NCI-H146 treated with DMSO at 0.1 percent for 48 hours (cell line): ENCODE data around the gene ADGRG3.
A peak's percentile ranks its signal among the peaks of the same experiment; 100 is the strongest.

Source experiments
- DNase-seq: peaks from one replicate; lab custom pipeline; 2025; ENCODE audit not compliant: unreplicated experiment; lab: John Stamatoyannopoulos, UW

ADGRG3 gene

DNA sequence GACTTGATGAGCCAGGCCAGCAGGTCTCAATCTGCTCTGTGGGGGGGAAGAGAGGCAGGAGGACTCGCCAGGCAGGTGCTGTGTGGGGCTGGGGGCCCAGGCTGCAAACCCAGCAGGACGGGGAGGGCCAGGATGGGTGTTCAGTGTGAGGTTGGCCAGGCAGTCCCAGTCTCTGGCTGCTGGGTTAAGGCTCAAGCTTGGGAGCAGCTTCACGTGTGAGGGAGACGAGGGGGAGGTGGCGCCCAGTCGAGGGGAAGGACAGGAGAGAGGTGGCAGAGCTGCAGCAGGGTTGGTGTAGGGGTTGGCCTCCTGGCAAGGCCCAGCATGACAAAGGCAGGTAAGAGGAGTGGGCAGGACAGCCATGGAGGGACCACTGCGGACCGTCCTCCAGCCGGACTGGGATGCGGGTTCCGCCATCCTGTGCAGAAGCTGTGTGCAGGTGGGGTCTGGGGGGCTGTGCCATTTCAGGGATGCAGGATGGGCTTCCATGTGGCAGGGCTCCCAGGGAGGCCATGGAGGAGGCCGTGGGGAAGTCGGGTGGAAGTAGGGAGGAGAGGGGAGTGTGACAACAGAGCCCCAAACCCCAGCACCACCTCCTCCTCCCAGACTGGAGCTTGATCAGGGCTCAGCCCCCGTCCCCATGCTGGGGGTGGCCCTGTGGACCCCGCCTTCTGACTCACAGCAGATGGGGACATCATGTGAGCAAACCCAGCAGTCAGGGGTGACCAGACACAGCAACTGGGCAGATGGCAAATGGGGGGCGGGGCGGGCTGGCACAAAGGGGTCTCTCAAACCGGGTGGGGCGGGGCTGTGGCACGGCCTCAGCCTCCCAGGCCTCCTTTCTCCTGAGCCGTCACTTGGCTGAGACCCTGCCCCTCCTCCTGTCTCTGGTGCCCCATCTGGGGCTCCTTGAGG is 36.9 kb upstream of the ADGRG3 start:
- no peak for DNase-seq

DNA sequence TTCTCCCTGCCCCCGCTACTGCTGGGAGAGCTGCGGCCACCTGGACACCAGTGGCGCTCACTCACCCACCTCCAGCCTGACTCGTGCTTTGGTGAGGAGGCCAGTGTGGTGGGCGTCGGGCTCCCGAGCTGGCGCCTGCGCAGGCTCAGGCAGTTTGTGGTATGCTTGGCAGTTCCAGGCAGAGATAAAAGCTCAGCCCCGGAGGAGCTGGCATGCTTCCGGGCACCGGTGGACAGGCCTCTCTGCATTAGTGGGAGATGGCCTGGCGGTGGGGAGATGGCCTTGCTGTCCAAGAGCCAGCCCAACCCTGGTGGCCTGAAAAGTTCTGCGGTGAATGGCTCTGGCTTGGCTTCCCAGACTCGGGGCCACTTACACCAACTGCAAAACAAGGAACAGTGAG is 35.5 kb upstream of the ADGRG3 start:
- no peak for DNase-seq

DNA sequence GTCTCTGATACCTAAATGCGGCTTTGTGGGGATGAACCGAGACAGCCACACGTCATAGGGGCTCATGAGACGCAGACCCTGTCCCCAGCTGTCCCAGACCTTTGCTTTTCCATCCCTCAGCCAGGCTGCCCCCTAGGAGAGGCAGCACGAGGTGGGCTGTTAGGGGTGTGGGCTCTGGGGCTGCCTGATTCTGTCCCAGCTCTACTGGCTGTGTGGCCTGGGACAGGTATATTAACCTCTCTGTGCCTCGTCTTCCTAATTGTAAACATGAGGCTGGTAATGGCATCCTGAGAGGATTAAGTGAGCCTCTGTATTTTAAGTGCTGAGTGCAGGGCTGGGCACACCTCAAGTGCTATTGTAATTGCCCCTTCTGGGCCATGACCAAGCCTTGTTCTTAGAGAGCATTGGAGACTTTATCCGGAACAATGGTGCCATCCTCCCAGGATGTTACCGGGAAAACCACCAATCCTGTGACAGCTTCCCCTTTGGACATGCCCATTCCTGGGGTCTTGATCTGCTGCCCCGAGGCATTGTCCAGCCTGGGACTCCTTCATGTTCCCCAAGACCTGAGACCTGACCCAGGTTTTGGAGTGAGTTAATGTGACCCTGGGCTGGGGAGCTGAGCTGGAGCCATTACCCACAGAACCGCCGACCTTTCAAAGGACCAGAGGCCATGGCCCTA is 34.6 kb upstream of the ADGRG3 start:
- DNase-seq: no peak

DNA sequence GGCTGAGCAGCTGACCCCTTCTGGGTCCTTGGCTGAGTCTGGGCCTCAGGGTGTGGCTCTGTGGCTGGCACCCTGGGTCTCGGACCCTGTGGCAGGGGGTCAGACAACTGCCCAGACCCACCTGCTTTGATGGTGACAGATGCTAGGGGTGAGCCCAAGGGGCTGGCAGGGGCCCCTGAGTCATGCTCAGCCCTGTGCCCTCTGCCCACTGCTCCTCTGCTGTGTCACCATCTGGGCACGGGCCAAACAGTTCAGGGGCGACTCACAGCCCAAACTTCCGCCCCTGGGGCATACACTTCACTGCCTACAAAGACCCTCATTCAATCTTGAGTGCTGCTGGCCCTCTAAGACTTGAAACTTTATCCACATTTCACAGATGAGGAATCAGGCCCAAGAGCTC is 33.9 kb upstream of the ADGRG3 start:
- DNase-seq: no peak

DNA sequence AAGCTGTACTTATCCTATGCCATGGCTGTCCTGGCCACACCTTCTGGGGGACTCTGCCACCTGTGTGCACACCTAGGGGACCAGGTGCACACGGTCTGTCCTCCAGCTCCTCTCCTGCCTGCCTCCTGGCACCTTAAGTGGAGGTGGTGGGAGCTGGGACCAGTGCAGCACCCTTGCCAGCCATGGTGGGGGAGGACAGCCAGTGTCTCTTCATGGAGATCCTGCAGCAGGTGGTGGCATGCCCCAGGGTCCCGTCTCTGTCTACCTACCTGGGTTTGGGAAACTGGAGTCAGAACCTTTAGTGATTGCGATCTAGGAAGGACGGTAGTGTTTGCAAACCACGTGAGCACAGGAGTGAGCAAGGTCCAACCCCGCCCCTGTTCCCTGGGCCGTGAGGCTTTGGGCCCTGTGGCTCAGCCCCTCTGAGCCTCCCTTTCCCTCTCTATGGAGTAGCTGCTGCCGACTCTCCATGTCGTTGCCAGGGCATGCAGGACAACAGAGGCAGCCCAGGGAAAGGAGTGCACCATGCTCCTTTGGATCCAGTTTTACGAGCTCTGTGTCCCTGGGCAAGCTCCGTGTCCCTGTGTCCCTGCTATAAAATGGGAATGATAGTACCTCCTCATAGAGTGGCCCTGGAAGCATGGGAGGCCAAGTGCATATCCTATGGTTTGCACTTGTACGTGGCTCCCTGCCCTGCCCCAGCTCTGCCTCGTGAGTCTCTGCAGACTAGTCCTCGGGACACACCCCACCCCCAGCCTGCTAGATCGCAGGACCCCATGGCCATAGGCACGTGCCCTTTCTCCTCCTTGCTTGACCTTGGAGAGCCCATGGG is 32.6 kb upstream of the ADGRG3 start:
- DNase-seq: no peak

- no peak for DNase-seq
Measured at GRCh38 chr16:57636184-57636583, 31.9 kb upstream of the ADGRG3 start.

DNA sequence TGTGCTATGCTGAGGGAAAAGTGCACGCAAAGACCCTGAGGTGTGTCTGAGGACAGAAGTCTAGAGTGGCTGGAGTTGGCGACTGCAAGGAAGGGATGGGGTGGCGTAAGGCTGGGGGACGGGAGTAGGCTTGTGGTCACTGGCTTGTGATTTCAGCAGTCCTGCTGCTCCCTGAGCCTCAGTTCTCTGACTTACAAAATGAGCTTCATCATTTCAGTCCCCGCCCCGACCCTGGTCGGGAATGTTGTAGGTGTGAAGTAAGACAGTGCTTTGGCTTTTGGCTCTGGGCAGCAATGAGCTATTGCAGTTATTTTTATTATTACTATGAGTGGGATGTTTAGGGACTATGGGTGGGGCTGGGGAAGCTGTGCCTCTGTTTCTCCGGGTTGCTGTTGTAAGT is 31.1 kb upstream of the ADGRG3 start:
- no peak for DNase-seq

GRCh38 chr16:57637424-57637823 is 30.7 kb upstream of the ADGRG3 start:
- DNase-seq: no peak

- no peak for DNase-seq
Measured at GRCh38 chr16:57637965-57638364, 30.1 kb upstream of the ADGRG3 start.

DNA sequence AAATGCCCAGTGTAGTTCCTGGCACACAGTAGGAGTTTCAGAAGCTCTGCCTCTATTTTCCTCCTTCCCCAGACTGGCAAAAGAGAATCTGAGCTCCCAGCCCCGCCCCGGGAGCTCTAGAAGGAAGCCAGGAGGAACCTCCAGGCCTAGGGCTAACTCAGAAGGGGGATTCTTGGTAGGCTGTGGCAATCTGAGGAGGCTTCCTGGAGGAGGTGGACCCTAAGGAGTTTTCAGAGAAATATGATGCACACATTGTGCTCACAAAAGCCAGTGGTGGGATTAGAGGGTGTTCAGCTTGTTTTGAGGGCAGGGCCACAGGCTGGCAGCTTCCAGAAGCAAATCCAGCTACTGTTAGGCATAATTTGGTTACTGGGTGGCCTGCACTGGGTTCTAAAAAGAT is 29.7 kb upstream of the ADGRG3 start:
- no peak for DNase-seq

DNA sequence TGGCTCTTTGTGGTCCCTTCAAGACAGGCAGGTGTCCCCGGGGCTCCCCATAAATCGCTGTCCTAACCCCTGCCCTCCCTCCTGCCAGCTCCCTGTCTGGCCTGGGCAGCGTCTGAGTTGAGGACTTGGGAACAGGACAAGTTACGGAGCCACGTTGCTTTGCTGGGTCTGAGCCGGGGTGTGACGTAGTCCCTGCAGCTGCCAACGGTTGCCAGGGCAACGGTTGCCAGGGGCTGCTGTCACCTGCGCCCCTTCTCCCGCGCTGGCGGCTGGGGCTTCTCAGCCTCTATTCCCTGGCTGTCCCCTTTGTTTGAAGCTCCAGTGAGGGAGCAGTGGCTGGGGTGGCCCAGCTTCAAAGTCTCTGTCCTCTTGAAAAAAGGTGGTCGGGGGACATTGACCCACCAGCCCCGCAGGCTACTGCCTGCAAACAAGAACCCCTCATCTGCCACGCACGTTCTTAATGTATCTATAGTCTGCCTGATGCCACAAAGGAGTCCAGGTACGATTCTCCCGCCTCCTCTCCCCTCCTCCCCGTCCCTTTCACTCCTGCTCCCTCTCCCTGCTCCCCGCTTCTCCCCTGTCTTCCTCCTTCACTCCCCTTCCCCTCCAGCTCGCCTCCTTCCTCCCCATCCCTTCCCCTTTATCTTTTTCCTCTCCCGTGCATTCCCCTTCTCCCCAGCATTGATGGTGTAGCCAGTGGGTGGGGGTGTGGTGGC is 28.8 kb upstream of the ADGRG3 start:
- peak; percentile 42 for DNase-seq

- DNase-seq: no peak
Measured at GRCh38 chr16:57640185-57640584, 27.9 kb upstream of the ADGRG3 start.

- DNase-seq: no peak
Measured at GRCh38 chr16:57640612-57641011, 27.5 kb upstream of the ADGRG3 start.

DNA sequence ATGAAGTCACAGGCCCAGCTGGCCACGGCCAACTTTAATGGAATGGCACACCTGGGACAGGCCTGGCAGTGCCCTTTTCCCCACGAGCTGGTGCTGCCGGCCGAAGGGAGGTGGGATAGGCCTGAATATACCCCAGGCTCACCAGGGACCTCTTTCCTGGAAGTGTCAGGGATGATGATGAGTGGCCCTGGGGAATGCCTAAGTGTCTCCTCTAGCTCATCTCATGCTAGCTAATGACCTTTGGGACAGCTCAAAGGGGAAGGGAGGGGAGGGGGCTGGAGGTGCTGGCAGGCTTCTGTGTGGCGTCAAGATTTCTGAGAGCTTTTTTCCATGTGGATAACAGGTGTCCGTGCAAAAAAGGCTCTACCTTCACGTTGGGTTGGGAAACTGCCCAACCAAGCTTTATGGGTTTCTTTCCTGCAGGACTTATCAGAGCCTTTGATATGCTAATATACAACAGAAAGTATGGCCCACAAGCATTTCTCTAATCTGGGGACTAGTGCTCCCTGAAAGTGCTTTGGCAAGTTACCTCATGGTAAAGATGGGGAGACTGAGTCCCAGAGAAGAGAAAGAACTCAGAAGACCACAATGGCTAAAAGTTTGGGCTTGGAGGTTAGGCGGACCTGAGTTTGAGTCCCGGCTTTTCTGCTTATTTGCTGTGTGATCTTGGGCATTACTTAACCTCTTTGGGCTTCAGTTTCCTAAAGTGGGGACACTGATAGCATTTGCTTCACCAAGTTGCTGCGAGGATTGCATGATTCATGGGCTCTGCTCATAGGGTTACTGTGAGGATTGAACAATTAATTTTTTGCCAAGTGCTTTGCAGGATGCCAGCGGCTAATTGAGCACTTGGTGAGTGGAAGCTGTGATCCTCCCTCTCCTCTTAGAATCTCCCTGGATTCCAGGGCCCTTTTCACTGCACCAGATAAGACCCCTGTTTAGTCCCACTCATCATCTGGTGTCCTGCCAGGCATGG is 25.7 kb upstream of the ADGRG3 start:
- DNase-seq: no peak

DNA sequence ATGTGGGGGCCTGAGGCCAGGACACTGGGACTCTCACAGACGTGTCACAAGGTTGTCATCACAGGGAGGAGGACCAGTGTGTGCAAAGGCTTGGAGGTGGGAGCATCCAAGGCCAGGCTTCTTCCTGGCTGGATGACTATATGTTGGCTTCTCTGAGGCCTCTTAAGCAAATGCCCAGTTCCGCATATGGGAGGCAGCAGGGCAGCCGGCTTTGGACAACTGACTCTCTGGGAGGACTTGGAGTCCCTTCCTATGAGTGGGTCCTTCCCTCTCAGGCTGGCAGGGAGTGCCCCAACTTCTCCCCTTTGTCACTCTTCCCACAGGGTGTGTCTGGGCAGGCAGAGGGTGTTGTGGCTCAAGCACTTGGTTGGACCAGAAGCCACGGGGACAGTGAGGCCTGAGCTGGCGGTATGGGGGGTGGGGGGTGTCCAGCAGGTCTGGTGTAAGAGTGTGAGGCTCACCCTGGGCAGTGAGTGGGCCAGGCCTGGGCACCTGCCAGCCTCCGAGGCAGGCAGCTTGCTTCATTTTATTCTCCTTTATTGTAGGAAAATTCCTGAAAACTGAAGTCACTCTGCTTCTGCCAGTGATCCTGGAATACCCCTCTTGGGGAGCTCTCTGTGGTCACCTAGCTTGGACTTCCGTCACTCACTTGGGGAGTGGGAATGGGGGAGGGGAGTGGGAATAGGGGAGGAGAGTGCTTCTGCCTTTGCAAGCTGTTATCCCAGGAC is 24.8 kb upstream of the ADGRG3 start:
- DNase-seq: no peak

GRCh38 chr16:57643910-57644309 is 24.2 kb upstream of the ADGRG3 start:
- DNase-seq: no peak

- DNase-seq: no peak
Measured at GRCh38 chr16:57644383-57645014, 23.6 kb upstream of the ADGRG3 start.

DNA sequence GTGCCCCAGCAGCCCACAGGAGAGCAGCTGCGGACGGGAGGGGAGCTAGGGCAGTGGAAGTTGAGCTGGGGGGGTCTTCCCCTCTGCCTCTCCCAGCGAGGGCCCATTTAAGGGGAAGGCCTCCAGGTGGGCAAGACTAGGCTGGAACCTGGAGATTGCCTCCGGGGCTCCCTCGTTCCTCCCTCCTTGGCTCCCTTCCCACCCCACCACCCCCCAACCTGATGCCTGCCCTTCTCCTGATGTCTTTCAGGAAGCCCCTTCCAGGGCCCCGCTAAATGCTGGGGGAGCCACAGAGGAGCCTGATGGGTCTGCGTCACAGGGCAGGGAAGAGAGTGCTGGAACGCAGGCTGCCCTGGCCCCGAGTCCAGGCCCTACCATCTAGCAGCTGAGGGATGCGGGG is 22.9 kb upstream of the ADGRG3 start:
- no peak for DNase-seq
